AG10803 (cell line): ENCODE measurements around the gene EPB41L2.

Source experiments
- DNase-seq: peaks from one replicate; pipeline ENCODE4 v3.0.0; 2010; ENCODE audit warnings: low read depth
- H3K4me3 ChIP-seq: 2 replicates; pipeline ENCODE4 v1.5.1; 2011; ENCODE audit warnings: mild to moderate bottlenecking, low read length, control low read depth
- CTCF ChIP-seq: conservative IDR thresholded peaks from 2 replicates; pipeline ENCODE4 v1.5.1; 2011; ENCODE audit warnings: mild to moderate bottlenecking, low read length, control low read depth, inconsistent platforms

Gene EPB41L2

DNA sequence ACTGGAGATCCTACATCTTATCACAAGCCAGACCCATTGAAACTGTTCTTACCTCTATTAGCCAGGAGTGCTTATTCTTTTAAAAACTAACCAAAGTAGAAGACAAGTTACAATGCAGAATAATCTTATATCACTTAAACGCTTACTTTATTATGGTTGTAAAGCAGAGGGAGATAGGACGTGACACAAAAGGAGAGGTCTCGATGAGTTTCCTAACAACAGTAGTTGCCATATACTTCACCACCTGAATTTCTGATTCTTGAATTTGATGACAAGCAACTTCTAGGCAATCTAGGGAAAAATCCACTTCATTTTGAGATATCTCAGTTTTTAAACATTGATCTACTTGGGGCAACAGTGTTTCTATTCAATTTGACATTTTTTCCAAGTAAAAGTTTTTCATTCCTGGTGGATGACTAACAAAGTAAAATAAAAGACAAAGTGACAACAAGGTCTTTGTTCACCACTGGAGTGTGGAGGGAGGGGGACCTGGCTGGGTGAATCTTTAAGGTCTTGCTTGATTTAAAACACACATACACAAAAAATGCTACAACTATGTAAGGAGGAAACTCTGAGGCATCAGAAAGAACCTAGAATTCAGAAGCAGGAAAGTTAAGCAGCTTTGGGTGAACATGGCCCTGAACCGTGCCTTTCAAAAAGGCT, 125.0 kb downstream of the EPB41L2 start:
- no peak for TF ChIP-seq CTCF
- DNase-seq = peak; percentile 76
- no peak overlapping the region for H3K4me3 ChIP-seq

DNA sequence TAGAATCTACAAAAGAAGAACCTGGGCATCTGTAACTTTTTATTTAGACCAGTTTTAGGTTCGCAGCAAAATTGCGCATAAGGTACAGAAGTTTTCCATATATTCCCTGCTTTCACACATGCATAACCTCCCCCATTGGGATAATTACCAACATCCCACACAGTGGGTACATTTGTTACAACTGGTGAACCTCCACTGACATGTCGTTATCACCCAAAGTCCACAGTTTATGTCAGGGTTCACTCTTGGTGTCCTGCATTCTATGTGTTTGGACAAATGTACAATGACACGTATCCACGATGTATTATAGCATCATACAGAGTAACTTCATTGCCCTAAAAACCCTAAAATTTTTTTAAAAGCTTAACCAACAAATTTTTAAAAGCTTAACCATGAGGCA, 126.1 kb downstream of the EPB41L2 start:
- no peak for DNase-seq
- no peak overlapping the region for H3K4me3 ChIP-seq
- no peak for TF ChIP-seq CTCF

DNA sequence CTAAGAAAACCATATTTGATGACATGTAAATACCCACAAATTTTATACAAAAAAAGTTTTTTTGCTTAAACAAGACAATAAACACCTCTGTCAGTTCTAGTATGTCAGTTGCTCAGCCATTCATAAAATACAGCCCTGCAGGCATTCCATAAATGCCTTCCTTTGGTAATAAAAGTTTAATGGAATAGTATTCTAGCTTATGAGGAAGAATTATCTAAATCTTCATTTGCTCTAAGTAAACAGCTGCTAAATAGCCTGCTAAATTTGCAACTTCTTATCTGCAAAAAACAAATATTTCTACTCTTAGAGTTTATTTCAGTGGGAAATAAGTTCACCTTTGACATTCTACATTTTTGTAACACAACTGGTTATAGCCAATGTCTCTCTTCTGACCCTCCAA, 127.1 kb downstream of the EPB41L2 start:
- DNase-seq = peak; percentile 25
- H3K4me3 ChIP-seq = no peak overlapping the region
- no peak for TF ChIP-seq CTCF

GRCh38 chr6:130934848-130935585, 128.0 kb downstream of the EPB41L2 start:
- DNase-seq = peak; percentile 76
- no peak for TF ChIP-seq CTCF
- no peak overlapping the region for H3K4me3 ChIP-seq

GRCh38 chr6:130933712-130934200, 129.3 kb downstream of the EPB41L2 start:
- peak; percentile 89 for DNase-seq
- no peak overlapping the region for H3K4me3 ChIP-seq
- no peak for TF ChIP-seq CTCF

- TF ChIP-seq CTCF = no peak
- H3K4me3 ChIP-seq = no peak overlapping the region
- DNase-seq = no peak
Observed at GRCh38 chr6:130932921-130933320, 130.1 kb downstream of the EPB41L2 start.

- TF ChIP-seq CTCF = no peak
Observed at GRCh38 chr6:130932438-130932837, 130.6 kb downstream of the EPB41L2 start.

More at GRCh38 chr6:130932438-130932837, 130.6 kb downstream of the EPB41L2 start:
- H3K4me3 ChIP-seq = no peak overlapping the region
- peak; percentile 22 for DNase-seq
